K562 (cell line): ENCODE data around the gene LRRC26. TPM values are rescaled to one million over a fixed set of nuclear protein-coding genes. Genes with fewer than 3 reads are reported as not detected.

Source experiments
- ATF6 ChIP-seq: sonication (generic); formaldehyde crosslinking; IDR thresholded peaks from 2 replicates; pipeline ENCODE4 v1.4.0; 2020; ENCODE audit warnings: mild to moderate bottlenecking, missing genetic modification reagents
- BCOR ChIP-seq: fragments of 450-650 bp; IDR thresholded peaks from 2 replicates; pipeline ENCODE4 v1.6.1; 2016
- CBFA2T2 ChIP-seq: fragments of 450-650 bp; conservative IDR thresholded peaks from 2 replicates; pipeline ENCODE4 v1.6.1; 2017; ENCODE audit warnings: mild to moderate bottlenecking
- CBX2 ChIP-seq: fragments of 200-600 bp; sonication (generic); IDR thresholded peaks from one replicate; pipeline ENCODE4 v1.6.1; 2012; ENCODE audit warnings: mild to moderate bottlenecking, low read length, inconsistent platforms; ENCODE audit not compliant: insufficient read depth, poor library complexity, severe bottlenecking
- CBX3 ChIP-seq, 2 experiments: IDR thresholded peaks; 1 replicate in 1 of 2; 2 replicates in 1 of 2; pipeline ENCODE4 v1.6.1; 2012; ENCODE audit warnings: inconsistent platforms in 2 of 2, low read length in 2 of 2, borderline replicate concordance in 1 of 2, control low read depth in 1 of 2
- FOXO4 ChIP-seq: fragments of 450-650 bp; formaldehyde crosslinking; IDR thresholded peaks from 2 replicates; pipeline ENCODE4 v1.4.0; 2020; ENCODE audit warnings: mild to moderate bottlenecking, moderate library complexity
- HLTF ChIP-seq: fragments of 450-650 bp; IDR thresholded peaks from 2 replicates; pipeline ENCODE4 v1.6.1; 2016
- POU5F1 ChIP-seq: fragments of 150-350 bp; IDR thresholded peaks from 2 replicates; pipeline ENCODE4 v1.6.1; 2014; ENCODE audit warnings: borderline replicate concordance, low read length, low read depth, mild to moderate bottlenecking; ENCODE audit not compliant: partially characterized antibody
- PYGO2 ChIP-seq: fragments of 450-650 bp; IDR thresholded peaks from 2 replicates; pipeline ENCODE4 v1.6.1; 2016; ENCODE audit warnings: mild to moderate bottlenecking, missing genetic modification characterization, moderate library complexity, missing compliant biosample characterization
- RBM14 ChIP-seq: fragments of 200-400 bp; formaldehyde crosslinking; IDR thresholded peaks from 2 replicates; pipeline ENCODE4 v1.6.1; 2018; ENCODE audit warnings: low read depth, mild to moderate bottlenecking, low read length, moderate library complexity, borderline replicate concordance; ENCODE audit not compliant: insufficient read depth
- RBM39 ChIP-seq: fragments of 200-400 bp; formaldehyde crosslinking; optimal IDR thresholded peaks from 2 replicates; pipeline ENCODE3; 2018; ENCODE audit warnings: low read depth, low read length
- SRSF1 ChIP-seq: fragments of 200-400 bp; formaldehyde crosslinking; IDR thresholded peaks from 2 replicates; pipeline ENCODE4 v1.6.1; 2017; ENCODE audit warnings: mild to moderate bottlenecking, low read depth, low read length, moderate library complexity
- TCF7 ChIP-seq: sonication (generic); IDR thresholded peaks from 2 replicates; pipeline ENCODE4 v1.6.1; 2016; ENCODE audit warnings: antibody characterized with exemption, borderline replicate concordance
- ZKSCAN1 ChIP-seq: fragments of 150-350 bp; IDR thresholded peaks from 2 replicates; pipeline ENCODE4 v1.6.1; 2016; ENCODE audit warnings: low read depth, low read length
- polyA plus RNA-seq, 8 experiments: library from polyadenylated mRNA; depleted of rRNA in 4 of 8; stranded (reverse) in 5 of 8; unstranded in 3 of 8; fragments of >200 nt; fragmentation: Nextera tagmentation in 2 of 8; fragmentation: Illumina TruSeq in 1 of 8; extraction: Ambion mirVana in 2 of 8; extraction: Trizol in 1 of 8; gene quantifications; 2 replicates each; pipeline versions ENCODE4 v1.2.1 to v1.2.3, GENCODE V29; 2011 to 2014; ENCODE audit warnings: inconsistent platforms in 1 of 8, missing spikeins in 1 of 8
- total RNA-seq, 7 experiments: library from RNA; depleted of rRNA in 6 of 7; stranded (reverse); fragments of >200 nt in 6 of 7; fragmentation: Illumina TruSeq in 2 of 7; extraction: Trizol in 2 of 7; gene quantifications; 2 replicates each; pipeline versions ENCODE4 v1.2.1 to v1.2.3, GENCODE V29; 2011 to 2021; ENCODE audit warnings: low replicate concordance in 1 of 7
- TF ChIP-seq, protein P1 (sequence below): sonication (generic); formaldehyde crosslinking; IDR thresholded peaks from 2 replicates; pipeline ENCODE4 v1.8.1; 2023; ENCODE audit warnings: missing genetic modification reagents, mild to moderate bottlenecking, borderline replicate concordance
- TF ChIP-seq, protein P2 (sequence below): sonication (generic); formaldehyde crosslinking; IDR thresholded peaks from 2 replicates; pipeline ENCODE4 v1.8.0; 2022; ENCODE audit warnings: missing genetic modification reagents, mild to moderate bottlenecking, borderline replicate concordance

The LRRC26 gene
- total and polyA plus RNA-seq, 9 of the 15 experiments (the other 6 are each of a cell fraction or from before 2014, with no cell fraction given): not detected

- TF ChIP-seq, protein P1, sequence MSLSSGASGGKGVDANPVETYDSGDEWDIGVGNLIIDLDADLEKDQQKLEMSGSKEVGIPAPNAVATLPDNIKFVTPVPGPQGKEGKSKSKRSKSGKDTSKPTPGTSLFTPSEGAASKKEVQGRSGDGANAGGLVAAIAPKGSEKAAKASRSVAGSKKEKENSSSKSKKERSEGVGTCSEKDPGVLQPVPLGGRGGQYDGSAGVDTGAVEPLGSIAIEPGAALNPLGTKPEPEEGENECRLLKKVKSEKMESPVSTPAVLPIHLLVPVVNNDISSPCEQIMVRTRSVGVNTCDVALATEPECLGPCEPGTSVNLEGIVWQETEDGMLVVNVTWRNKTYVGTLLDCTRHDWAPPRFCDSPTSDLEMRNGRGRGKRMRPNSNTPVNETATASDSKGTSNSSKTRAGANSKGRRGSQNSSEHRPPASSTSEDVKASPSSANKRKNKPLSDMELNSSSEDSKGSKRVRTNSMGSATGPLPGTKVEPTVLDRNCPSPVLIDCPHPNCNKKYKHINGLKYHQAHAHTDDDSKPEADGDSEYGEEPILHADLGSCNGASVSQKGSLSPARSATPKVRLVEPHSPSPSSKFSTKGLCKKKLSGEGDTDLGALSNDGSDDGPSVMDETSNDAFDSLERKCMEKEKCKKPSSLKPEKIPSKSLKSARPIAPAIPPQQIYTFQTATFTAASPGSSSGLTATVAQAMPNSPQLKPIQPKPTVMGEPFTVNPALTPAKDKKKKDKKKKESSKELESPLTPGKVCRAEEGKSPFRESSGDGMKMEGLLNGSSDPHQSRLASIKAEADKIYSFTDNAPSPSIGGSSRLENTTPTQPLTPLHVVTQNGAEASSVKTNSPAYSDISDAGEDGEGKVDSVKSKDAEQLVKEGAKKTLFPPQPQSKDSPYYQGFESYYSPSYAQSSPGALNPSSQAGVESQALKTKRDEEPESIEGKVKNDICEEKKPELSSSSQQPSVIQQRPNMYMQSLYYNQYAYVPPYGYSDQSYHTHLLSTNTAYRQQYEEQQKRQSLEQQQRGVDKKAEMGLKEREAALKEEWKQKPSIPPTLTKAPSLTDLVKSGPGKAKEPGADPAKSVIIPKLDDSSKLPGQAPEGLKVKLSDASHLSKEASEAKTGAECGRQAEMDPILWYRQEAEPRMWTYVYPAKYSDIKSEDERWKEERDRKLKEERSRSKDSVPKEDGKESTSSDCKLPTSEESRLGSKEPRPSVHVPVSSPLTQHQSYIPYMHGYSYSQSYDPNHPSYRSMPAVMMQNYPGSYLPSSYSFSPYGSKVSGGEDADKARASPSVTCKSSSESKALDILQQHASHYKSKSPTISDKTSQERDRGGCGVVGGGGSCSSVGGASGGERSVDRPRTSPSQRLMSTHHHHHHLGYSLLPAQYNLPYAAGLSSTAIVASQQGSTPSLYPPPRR: 0 out of 2 replicates have a peak, but pooled peaks have one; percentile 12
- TF ChIP-seq ATF6 (CRISPR knock-in tag) (no peak), ZKSCAN1 (peak; percentile 96; the same call in 1 of the 2 replicates), SRSF1 (no peak), CBX2 (no peak), RBM39 (no peak), PYGO2 (tag) (no peak), POU5F1 (peak; percentile 83), HLTF (peak; percentile 70; the same call in 1 of the 2 replicates), FOXO4 (CRISPR knock-in tag) (no peak), TCF7 (no peak; the same call in 1 of the 2 replicates), CBFA2T2 (no peak), RBM14 (no peak), CBX3 (IDR thresholded peaks at IDR 0.05; ENCODE audit: borderline replicate concordance in 1 of 2, low read length in 2 of 2) (peak in 1 of 2 experiments; percentile 22; a peak in 1 of 3 replicates), BCOR (peak; percentile 57)
- TF ChIP-seq, protein P2, sequence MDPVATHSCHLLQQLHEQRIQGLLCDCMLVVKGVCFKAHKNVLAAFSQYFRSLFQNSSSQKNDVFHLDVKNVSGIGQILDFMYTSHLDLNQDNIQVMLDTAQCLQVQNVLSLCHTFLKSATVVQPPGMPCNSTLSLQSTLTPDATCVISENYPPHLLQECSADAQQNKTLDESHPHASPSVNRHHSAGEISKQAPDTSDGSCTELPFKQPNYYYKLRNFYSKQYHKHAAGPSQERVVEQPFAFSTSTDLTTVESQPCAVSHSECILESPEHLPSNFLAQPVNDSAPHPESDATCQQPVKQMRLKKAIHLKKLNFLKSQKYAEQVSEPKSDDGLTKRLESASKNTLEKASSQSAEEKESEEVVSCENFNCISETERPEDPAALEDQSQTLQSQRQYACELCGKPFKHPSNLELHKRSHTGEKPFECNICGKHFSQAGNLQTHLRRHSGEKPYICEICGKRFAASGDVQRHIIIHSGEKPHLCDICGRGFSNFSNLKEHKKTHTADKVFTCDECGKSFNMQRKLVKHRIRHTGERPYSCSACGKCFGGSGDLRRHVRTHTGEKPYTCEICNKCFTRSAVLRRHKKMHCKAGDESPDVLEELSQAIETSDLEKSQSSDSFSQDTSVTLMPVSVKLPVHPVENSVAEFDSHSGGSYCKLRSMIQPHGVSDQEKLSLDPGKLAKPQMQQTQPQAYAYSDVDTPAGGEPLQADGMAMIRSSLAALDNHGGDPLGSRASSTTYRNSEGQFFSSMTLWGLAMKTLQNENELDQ (CRISPR knock-in tag): no peak
These were observed 18.8 kb upstream of the LRRC26 start, which contains the start of the genes ANAPC2 and SSNA1 (continued) for GRCh38 chr9:137188490-137189296.
